A549 treated with Hydrocortisone at 1 μM for 4 hours (cell line): ENCODE results near the gene NT5C3A. TPM values are rescaled to one million over a fixed set of nuclear protein-coding genes. Genes with fewer than 3 reads are reported as not detected.

Experiments used
- total RNA-seq: library from RNA; stranded (reverse); fragments of 200-300 nt; extraction: Qiagen RNA extraction; gene quantifications from 5 replicates; pipeline ENCODE4 v1.2.3, GENCODE V29; 2022

Gene NT5C3A
- 31.9 to 41.5 TPM (median 35.3 TPM) in 5 replicates for total RNA-seq

DNA sequence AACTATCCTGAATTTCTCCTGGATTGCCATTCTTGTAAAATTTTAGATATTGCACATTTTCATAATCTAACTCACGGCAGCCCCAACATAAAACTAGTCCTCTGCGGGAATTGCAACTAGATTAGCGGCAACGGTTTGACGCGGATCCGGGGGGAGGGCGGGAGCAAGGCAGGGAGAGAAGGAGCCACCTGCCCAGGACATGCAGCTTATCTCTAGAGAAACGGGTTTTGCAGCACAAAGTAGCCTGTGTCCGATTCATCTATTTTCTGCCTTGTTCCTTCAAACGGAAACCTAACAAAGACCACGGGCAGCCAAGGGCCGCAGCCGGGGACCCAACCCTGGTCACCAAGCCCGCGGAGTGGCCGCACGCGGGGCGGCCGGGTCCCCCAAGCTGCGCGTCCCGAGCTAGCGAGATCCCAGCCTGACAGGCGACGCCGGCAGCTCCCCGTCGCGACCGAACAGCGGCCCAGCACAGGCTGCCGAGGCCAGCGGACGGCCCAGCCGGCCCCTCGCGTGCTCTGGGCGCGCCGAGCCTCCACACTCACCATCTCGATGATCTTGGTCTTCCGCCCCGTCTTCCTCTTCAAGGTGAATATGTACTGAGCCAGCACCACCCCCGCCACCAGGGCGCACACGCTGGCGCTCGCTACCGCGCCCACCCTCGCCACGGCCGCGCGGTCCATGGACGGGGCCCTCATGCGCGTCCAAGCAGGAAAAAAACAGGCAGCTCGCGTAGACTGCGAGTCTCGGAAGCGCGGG lies at the start of gene NT5C3A:
TSS of gene NT5C3A (minus strand) at position 754 of the 759 bp plus-strand sequence. CDS start at position 683, 71 bp downstream.

DNA sequence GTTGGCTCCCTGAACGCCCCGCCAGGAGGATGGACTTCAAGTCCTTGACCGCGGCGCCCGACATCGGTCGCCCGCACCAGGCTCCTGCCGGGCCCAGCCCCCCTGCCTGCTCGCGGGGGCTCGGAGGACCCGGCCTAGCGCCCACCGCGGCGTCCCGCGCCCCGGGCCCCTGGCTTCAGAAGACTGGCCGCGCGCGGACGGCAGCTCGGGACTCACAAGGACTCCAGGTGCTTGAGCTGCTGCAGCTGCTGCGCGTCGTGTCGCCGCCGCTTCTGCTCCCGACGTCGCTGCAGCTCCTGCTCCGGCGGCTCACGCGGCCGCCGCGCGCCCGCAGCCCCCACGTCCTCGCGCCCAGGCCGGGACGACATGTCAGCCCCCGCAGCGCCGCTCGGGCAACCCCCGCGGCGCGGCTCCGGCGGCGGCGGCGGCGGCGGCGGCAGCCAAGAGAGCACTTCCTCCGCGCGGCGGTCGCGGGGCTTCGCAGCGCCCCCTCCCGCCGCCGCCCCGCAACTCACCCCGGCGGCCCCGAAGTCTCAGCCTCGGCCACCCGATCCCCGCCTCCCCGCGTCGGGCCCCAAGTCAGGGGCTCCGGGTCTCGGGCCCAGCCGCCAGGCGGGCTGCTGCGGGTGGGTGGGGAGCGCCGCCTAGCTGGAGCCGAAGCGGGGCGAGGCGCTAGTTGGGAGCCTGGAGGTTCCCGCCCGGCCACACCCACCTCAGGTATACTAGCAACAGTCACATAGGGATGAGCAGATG lies 46.6 kb upstream of the NT5C3A start, which contains the start of gene RP9:
TSS of gene RP9 (minus strand) at position 400 of the 753 bp plus-strand sequence. CDS start at position 368, 32 bp downstream.

Other genes starting within 250 kb of the NT5C3A start
- gene KBTBD2, start 171.0 kb downstream of the NT5C3A start, total RNA-seq, result 20.5 to 31.3 TPM (median 24.6 TPM) in 5 replicates
- gene FKBP9, start 105.3 kb downstream of the NT5C3A start, total RNA-seq, result 70.1 to 149 TPM (median 84.9 TPM) in 5 replicates
- gene RP9, start 46.6 kb upstream of the NT5C3A start, total RNA-seq, result 26.7 to 37.1 TPM (median 32.2 TPM) in 5 replicates
- 2.6 to 4.8 TPM (median 3.0 TPM) in 5 replicates for gene BBS9, start 66.8 kb upstream of the NT5C3A start, total RNA-seq